Neuronal stem cell (in vitro differentiated cells): ENCODE results near the gene CYCS.
A peak's percentile ranks its signal among the peaks of the same experiment; 100 is the strongest.

Experiments used
- DNase-seq: peaks from one replicate; pipeline ENCODE4 v3.0.0-alpha.2; 2013; ENCODE audit warnings: low spot score
- H2AFZ ChIP-seq: one replicate; pipeline ENCODE4 v1.6.1; 2013; ENCODE audit warnings: mild to moderate bottlenecking, low read length, inconsistent platforms
- H2AK5ac ChIP-seq: 2 replicates; pipeline ENCODE4 v1.6.1; 2013; ENCODE audit warnings: low read depth, mild to moderate bottlenecking, inconsistent platforms, low read length, moderate library complexity, mixed read lengths
- H2BK120ac ChIP-seq: 2 replicates; pipeline ENCODE4 v1.6.1; 2013; ENCODE audit warnings: low read depth, mild to moderate bottlenecking, inconsistent platforms, low read length, moderate library complexity, mixed read lengths
- H2BK12ac ChIP-seq: one replicate; pipeline ENCODE4 v1.6.1; 2013; ENCODE audit warnings: low read length, inconsistent platforms
- H2BK15ac ChIP-seq: 2 replicates; pipeline ENCODE4 v1.6.1; 2013; ENCODE audit warnings: mild to moderate bottlenecking, low read length, inconsistent platforms, mixed read lengths
- H2BK5ac ChIP-seq: one replicate; pipeline ENCODE4 v1.6.1; 2013; ENCODE audit warnings: inconsistent platforms, mild to moderate bottlenecking, low read length, moderate library complexity
- H3K14ac ChIP-seq: one replicate; pipeline ENCODE4 v1.6.1; 2013; ENCODE audit warnings: low read length, inconsistent platforms
- H3K18ac ChIP-seq: 2 replicates; pipeline ENCODE4 v1.6.1; 2013; ENCODE audit warnings: low read length, inconsistent platforms
- H3K23ac ChIP-seq: 2 replicates; pipeline ENCODE4 v1.6.1; 2013; ENCODE audit warnings: low read depth, mild to moderate bottlenecking, mixed read lengths, low read length, inconsistent platforms; ENCODE audit not compliant: poor library complexity
- H3K27ac ChIP-seq: replicated peaks from 3 replicates; pipeline ENCODE4 v1.5.1; 2013; ENCODE audit warnings: low read length, inconsistent platforms
- H3K27me3 ChIP-seq, 3 experiments: 2 replicates each; pipeline ENCODE4 v1.6.1; 2013; ENCODE audit warnings: low read length in 3 of 3, mild to moderate bottlenecking in 2 of 3, inconsistent platforms in 1 of 3, low read depth in 1 of 3, mixed read lengths in 1 of 3, moderate library complexity in 1 of 3; ENCODE audit not compliant: control insufficient read depth in 3 of 3, insufficient read depth in 3 of 3
- H3K36me3 ChIP-seq, 2 donors: replicated peaks in 1 of 2; 2 replicates each; pipeline ENCODE4 v1.6.1; 2013; ENCODE audit warnings: low read length in 2 of 2; ENCODE audit not compliant: control insufficient read depth in 2 of 2, insufficient read depth in 2 of 2
- H3K4ac ChIP-seq: 2 replicates; pipeline ENCODE4 v1.6.1; 2013; ENCODE audit warnings: inconsistent platforms, mild to moderate bottlenecking, low read length, moderate library complexity
- H3K4me1 ChIP-seq, 2 donors: 1 replicate in 1 of 2; 2 replicates in 1 of 2; pipeline ENCODE4 v1.6.1; 2013; ENCODE audit warnings: low read length in 2 of 2, low read depth in 1 of 2; ENCODE audit not compliant: control insufficient read depth in 2 of 2, insufficient read depth in 1 of 2
- H3K4me2 ChIP-seq: one replicate; pipeline ENCODE4 v1.6.1; 2013; ENCODE audit warnings: mild to moderate bottlenecking, low read length, inconsistent platforms; ENCODE audit not compliant: insufficient read depth, poor library complexity, severe bottlenecking
- H3K4me3 ChIP-seq, 2 donors: 2 replicates each; pipeline ENCODE4 v1.5.1; 2013; ENCODE audit warnings: low read length in 2 of 2, mild to moderate bottlenecking in 2 of 2, inconsistent platforms in 1 of 2, moderate library complexity in 1 of 2
- H3K79me1 ChIP-seq: one replicate; pipeline ENCODE4 v1.6.1; 2013; ENCODE audit warnings: low read depth, mild to moderate bottlenecking, inconsistent platforms, low read length, moderate library complexity
- H3K9ac ChIP-seq: one replicate; pipeline ENCODE4 v1.6.1; 2013; ENCODE audit warnings: mild to moderate bottlenecking, low read depth, low read length, inconsistent platforms; ENCODE audit not compliant: poor library complexity
- H3K9me3 ChIP-seq, 2 donors: replicated peaks in 1 of 2; 2 replicates each; pipeline versions ENCODE3 to v1.6.1; 2013; ENCODE audit warnings: low read length in 2 of 2, mild to moderate bottlenecking in 2 of 2, inconsistent platforms in 1 of 2, low read depth in 1 of 2, mixed read lengths in 1 of 2, moderate library complexity in 1 of 2; ENCODE audit not compliant: control insufficient read depth in 2 of 2, insufficient read depth in 1 of 2
- H4K8ac ChIP-seq: one replicate; pipeline ENCODE4 v1.6.1; 2013; ENCODE audit warnings: low read depth, mild to moderate bottlenecking, inconsistent platforms, low read length, moderate library complexity
- H4K91ac ChIP-seq: one replicate; pipeline ENCODE4 v1.6.1; 2013; ENCODE audit warnings: low read length, low read depth, mild to moderate bottlenecking, inconsistent platforms; ENCODE audit not compliant: poor library complexity
- WGBS, 2 donors: extraction: QIAGEN DNeasy Blood & Tissue Kit; methylation state at CpG; one replicate each; pipeline ENCODE4 v1.1.7; 2013; ENCODE audit warnings: missing lambda C conversion rate in 2 of 2, mixed read lengths in 1 of 2; ENCODE audit not compliant: insufficient read length in 2 of 2, insufficient replicate concordance in 1 of 2; ENCODE audit errors: extremely low coverage in 2 of 2; 5-methylcytosine and 5-hydroxymethylcytosine counted together

The CYCS gene

DNA sequence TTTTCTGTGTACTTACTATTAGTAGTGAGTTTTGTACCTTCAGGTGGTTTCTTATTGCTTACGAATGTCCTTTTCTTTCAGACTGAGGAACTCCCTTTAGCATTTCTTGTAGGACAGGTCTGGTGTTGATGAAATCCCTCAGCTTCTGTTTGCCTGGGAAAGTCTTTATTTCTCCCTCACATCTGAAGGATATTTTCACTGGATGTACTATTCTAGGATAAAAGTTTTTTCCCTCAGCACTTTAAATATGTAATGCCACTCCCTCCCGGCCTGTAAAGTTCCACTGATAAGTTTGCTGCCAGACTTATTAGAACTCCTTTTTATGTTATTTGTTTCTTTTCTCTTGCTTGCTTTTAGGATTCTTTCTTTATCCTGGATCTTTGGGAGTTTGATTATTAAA, 1.7 kb upstream of the CYCS start:
- peak overlapping the region; percentile 57 for H2AFZ ChIP-seq
- no peak overlapping the region for H3K4me2 ChIP-seq
- no peak overlapping the region for H3K23ac ChIP-seq
- peaks cover 5 to 15% of the 10 kb centered on the region in 2 donors for H3K36me3 ChIP-seq
- H2BK15ac ChIP-seq: no peak overlapping the region
- no peak overlapping the region for H3K9ac ChIP-seq
- H4K8ac ChIP-seq: no peak overlapping the region
- peaks cover 0 to 9% (median 2%) of the 10 kb centered on the region in 3 experiments for H3K27me3 ChIP-seq
- no peak overlapping the region for H3K18ac ChIP-seq
- H4K91ac ChIP-seq: no peak overlapping the region
- no peak overlapping the region for H2AK5ac ChIP-seq
- H3K9me3 ChIP-seq: peaks cover 2 to 5% of the 10 kb centered on the region in 2 donors
- no peak for DNase-seq
- H2BK12ac ChIP-seq: no peak overlapping the region
- H3K14ac ChIP-seq: no peak overlapping the region
- H2BK5ac ChIP-seq: no peak overlapping the region
- no peak overlapping the region for H3K4me3 ChIP-seq
- no peak overlapping the region for H3K4ac ChIP-seq
- H2BK120ac ChIP-seq: no peak overlapping the region
- no peak overlapping the region for H3K27ac ChIP-seq
- WGBS, 2 donors: no CpG with 5 or more reads among the region's 2 CpGs
- peaks cover 2 to 6% of the 10 kb centered on the region in 2 donors for H3K4me1 ChIP-seq
- H3K79me1 ChIP-seq: peaks cover 6% of the 10 kb centered on the region

DNA sequence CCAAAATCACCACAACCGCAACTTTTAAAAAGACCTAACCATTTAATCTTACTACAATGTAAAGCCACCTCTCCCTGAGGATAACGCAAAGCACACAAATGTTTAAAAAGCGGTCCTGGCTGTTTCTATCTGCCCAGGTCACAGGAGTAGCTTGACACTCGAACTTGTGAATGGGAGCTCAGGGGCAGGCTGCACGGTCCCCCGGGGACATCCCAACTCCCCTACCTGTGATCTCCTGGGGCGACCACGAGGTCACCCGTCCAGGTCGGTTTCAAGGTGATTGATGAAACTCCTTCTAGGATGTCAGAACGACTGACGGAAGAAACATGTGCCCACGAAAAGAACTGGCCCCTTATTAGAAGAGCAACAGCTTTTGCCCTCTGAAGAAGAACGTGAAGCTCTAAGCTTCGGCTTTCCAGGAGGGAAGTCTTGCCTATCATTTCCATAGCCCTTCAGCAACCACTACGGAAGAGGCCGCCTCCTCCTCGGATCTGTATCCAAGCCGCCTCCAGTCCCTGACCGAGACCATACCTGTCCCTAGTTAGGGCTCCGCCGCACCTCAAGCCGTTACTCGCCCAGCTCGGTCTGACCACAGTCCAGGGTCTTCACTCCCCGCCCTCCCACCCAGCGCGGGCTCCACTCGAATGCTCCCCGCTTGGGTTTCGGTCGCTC, 459 bp downstream of the CYCS start:
- DNase-seq: peak; percentile 9
- peak overlapping the region; percentile 87 to 92 for H3K4me3 ChIP-seq

DNA sequence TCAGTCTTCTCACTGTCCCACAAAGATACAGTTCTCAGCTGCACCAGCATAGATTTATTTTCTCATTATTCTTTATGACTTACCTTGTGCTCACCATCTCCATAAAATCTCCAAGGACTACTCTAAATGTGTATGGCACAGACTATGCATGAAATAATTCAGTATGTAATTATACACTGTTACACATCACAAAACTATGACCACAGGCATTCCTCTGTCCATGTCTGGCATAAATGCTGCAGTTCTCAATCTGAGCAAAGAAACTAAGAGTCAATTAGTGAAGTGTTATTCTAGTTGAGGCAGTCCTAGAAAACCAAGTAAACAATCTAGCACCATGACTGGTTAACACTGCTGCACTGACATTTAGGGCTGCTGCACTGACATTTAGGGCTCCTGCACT, 2.7 kb downstream of the CYCS start:
- H2BK120ac ChIP-seq: no peak overlapping the region
- no peak overlapping the region for H3K4ac ChIP-seq
- H3K27me3 ChIP-seq: no peaks in the 10 kb centered on the region
- H3K79me1 ChIP-seq: peaks cover 6% of the 10 kb centered on the region
- H2AK5ac ChIP-seq: no peak overlapping the region
- H2AFZ ChIP-seq: no peak overlapping the region
- no peak overlapping the region for H3K9ac ChIP-seq
- no peak overlapping the region for H2BK5ac ChIP-seq
- H3K14ac ChIP-seq: no peak overlapping the region
- peaks cover 2 to 6% of the 10 kb centered on the region in 2 donors for H3K4me1 ChIP-seq
- no peak overlapping the region for H2BK12ac ChIP-seq
- H4K8ac ChIP-seq: no peak overlapping the region
- DNase-seq: no peak
- no peak overlapping the region for H3K18ac ChIP-seq
- H3K4me2 ChIP-seq: no peak overlapping the region
- H3K23ac ChIP-seq: no peak overlapping the region
- no peak overlapping the region for H3K4me3 ChIP-seq
- peaks cover 0 to 2% of the 10 kb centered on the region in 2 donors for H3K9me3 ChIP-seq
- H3K27ac ChIP-seq: no peak overlapping the region
- peaks cover 11 to 47% of the 10 kb centered on the region in 2 donors for H3K36me3 ChIP-seq
- no peak overlapping the region for H2BK15ac ChIP-seq
- no peak overlapping the region for H4K91ac ChIP-seq

More for the DNA sequence above, 459 bp downstream of the CYCS start:
- peaks cover 6% of the 10 kb centered on the region for H3K79me1 ChIP-seq
- no CpG with 5 or more reads among the region's 32 CpGs for WGBS, 2 donors
- peaks cover 0 to 2% of the 10 kb centered on the region in 2 donors for H3K9me3 ChIP-seq
- peaks cover 2 to 6% of the 10 kb centered on the region in 2 donors for H3K4me1 ChIP-seq
- peak overlapping the region; percentile 76 for H3K4me2 ChIP-seq
- H3K18ac ChIP-seq: peak overlapping the region; percentile 89
- peak overlapping the region; percentile 76 for H4K8ac ChIP-seq
- H2BK12ac ChIP-seq: no peak overlapping the region
- H3K23ac ChIP-seq: peak overlapping the region; percentile 100
- no peak overlapping the region for H3K4ac ChIP-seq
- H2AK5ac ChIP-seq: no peak overlapping the region
- H2BK120ac ChIP-seq: no peak overlapping the region
- H2BK5ac ChIP-seq: peak overlapping the region; percentile 10
- no peak overlapping the region for H3K27ac ChIP-seq
- no peak overlapping the region for H2BK15ac ChIP-seq
- peak overlapping the region; percentile 76 for H3K14ac ChIP-seq
- H3K9ac ChIP-seq: peak overlapping the region; percentile 95
- peaks cover 0 to 9% (median 2%) of the 10 kb centered on the region in 3 experiments for H3K27me3 ChIP-seq
- H3K36me3 ChIP-seq: peaks cover 9 to 36% of the 10 kb centered on the region in 2 donors
- peak overlapping the region; percentile 57 for H2AFZ ChIP-seq
- no peak overlapping the region for H4K91ac ChIP-seq

DNA sequence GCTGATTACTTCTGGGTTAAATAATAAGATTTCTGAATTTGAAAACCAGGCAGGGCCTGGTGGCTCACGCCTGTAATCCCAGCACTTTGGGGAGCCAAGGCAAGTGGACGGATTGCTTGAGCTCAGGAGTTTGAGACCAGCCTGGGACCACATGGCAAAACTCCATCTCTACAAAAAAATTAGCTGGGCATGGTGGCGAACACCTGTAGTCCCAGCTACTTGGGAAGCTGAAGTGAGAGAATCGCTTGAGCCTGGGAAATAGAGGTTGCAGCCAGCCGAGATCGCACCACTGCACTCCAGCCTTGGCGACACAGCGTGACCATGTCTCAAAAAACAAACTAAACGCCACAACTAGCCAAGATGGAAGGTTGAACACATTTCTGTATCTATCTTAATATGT, 3.5 kb downstream of the CYCS start:
- no peak overlapping the region for H2BK120ac ChIP-seq
- H3K18ac ChIP-seq: no peak overlapping the region
- peaks cover 6% of the 10 kb centered on the region for H3K79me1 ChIP-seq
- H3K4me3 ChIP-seq: no peak overlapping the region
- no peak overlapping the region for H2BK15ac ChIP-seq
- no peak overlapping the region for H3K23ac ChIP-seq
- H2BK5ac ChIP-seq: no peak overlapping the region
- peaks cover 2 to 6% of the 10 kb centered on the region in 2 donors for H3K4me1 ChIP-seq
- WGBS, 2 donors: no CpG with 5 or more reads among the region's 9 CpGs
- H3K27ac ChIP-seq: no peak overlapping the region
- H3K27me3 ChIP-seq: no peaks in the 10 kb centered on the region
- no peak for DNase-seq
- peaks cover 11 to 47% of the 10 kb centered on the region in 2 donors for H3K36me3 ChIP-seq
- no peak overlapping the region for H2AFZ ChIP-seq
- H3K9ac ChIP-seq: no peak overlapping the region
- H3K9me3 ChIP-seq: peaks cover 0 to 2% of the 10 kb centered on the region in 2 donors
- no peak overlapping the region for H4K8ac ChIP-seq
- H3K14ac ChIP-seq: no peak overlapping the region
- no peak overlapping the region for H3K4me2 ChIP-seq
- H4K91ac ChIP-seq: no peak overlapping the region
- H2AK5ac ChIP-seq: no peak overlapping the region
- H2BK12ac ChIP-seq: no peak overlapping the region
- no peak overlapping the region for H3K4ac ChIP-seq
